HG02642 (cell line): ENCODE measurements around the gene LRRC27.
"Not testable (repeated sequence)": the region's sequence is repeated elsewhere in the genome, so short reads cannot be mapped to it uniquely, and the experiment has no call there.

Experiments used
- ATAC-seq: cut with Tn5 transposase; IDR thresholded peaks from one replicate; pipeline ENCODE4 v1.9.1; 2021; ENCODE audit warnings: mild to moderate bottlenecking; ENCODE audit not compliant: unreplicated experiment, poor library complexity

Gene LRRC27

GRCh38 chr10:132313865-132314264 is 18.1 kb upstream of the LRRC27 start:
- no peak for ATAC-seq

DNA sequence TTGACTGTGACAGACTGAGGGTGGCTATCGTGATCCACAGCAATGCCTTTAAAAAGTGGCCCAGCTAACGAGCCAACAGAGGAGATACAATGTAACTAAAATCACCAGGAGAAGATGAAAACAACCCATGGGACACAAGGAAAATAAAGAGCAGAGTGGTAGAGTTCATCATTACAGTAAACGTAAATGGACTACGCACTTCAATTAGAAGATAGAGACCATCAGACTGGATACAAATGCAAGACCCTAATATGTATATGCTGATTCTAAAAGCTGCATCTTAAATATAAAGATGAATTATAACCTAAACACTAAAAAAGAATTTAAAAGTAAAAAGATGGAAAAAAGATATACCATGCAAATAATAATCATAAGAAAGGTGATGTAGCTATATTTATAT is 17.7 kb upstream of the LRRC27 start:
- no peak for ATAC-seq

- not testable (repeated sequence) for ATAC-seq
Measured at GRCh38 chr10:132314881-132315280, 17.1 kb upstream of the LRRC27 start.

GRCh38 chr10:132316133-132316532 is 15.9 kb upstream of the LRRC27 start:
- ATAC-seq: no peak

GRCh38 chr10:132317477-132317876 is 14.5 kb upstream of the LRRC27 start:
- ATAC-seq: not testable (repeated sequence)

DNA sequence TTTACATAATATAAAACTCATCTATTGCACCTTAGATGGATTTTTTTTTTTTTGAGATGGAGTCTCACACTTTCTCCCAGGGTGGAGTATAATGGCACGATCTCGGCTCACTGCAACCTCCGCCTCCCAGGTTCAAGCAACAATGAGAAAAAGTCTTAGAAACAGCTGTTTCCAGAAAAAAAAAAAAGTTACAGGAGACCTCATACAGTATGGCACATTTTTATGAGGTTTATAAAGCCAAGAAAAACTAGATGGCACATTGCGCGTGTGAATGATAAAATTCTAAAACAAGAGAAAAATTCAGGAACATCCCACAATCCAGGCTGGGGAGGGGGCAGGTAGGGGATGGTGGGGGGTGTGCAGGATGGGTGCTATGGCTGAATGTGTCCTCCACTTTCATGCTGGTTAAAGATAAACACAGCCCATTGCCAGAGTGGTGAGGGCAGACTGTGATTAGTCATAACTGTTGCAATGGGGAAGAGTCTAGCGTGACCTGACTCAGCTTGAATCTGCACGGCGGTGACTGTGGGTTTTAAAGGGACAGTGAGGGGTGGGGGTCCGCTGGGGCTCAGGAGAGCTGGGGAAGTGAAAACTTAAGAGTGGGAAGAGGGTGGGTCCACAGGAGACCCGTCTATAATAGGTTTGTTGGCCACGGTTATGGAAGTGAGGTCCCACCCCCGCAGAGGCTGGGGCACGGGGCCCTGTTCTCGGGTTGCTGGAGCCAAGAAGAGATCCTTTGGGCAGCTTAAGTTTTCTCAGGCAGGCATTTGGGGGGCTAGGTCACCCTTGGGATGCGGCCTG is 11.9 kb upstream of the LRRC27 start:
- ATAC-seq: peak; percentile 95

GRCh38 chr10:132320654-132321469 is 11.1 kb upstream of the LRRC27 start:
- ATAC-seq: peak; percentile 9

GRCh38 chr10:132321726-132322125 is 10.3 kb upstream of the LRRC27 start:
- ATAC-seq: no peak

DNA sequence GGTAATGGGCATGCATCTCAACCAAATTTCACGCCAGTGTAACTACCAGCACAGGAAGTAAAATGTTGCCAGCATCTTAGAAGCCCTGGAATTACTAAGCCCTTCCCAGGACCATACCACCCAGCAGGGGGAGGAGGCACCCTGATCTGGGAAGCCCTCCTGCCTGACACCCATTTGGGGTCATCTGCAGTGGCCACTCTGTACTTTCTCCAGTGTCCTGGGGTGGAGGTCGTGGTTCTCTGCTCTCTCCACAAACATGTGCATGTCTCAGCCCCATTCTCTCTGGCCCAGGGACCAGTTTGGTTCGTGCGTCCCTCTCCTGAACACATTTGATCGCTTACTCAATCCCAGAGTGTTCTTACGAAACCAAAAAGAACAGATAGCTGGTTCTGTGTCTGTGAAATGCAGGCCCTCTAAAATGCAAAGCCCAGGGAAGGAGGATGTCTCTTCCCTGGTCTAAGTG is 9.4 kb upstream of the LRRC27 start:
- ATAC-seq: no peak

GRCh38 chr10:132324186-132324585 is 7.8 kb upstream of the LRRC27 start:
- no peak for ATAC-seq

DNA sequence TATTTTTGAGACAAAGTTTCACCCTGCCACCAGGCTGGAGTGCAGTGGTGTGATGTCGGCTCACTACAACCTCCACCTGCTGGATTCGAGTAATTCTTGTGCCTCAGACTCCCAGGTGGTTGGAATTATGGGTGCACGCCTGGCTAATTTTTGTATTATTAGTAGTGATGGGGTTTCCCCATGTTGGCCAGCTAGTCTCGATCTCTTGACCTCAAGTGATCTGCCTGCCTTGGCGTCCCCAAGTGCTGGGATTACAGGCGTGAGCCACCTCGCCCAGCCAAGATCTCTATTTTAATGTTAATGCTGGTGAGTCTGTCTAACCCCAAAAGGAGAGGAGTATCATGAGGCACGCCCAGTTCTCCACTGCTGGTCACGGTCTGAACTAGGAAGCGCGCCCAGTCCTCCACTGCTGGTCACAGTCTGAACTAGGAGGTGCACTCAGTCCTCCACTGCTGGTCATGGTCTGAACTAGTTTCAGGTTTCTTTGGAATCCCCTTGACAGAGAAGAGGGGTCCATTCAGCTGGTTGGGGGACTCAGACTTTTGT is 5.6 kb upstream of the LRRC27 start:
- peak; percentile 40 for ATAC-seq

- ATAC-seq: no peak
Measured at GRCh38 chr10:132326925-132327324, 5.1 kb upstream of the LRRC27 start.

DNA sequence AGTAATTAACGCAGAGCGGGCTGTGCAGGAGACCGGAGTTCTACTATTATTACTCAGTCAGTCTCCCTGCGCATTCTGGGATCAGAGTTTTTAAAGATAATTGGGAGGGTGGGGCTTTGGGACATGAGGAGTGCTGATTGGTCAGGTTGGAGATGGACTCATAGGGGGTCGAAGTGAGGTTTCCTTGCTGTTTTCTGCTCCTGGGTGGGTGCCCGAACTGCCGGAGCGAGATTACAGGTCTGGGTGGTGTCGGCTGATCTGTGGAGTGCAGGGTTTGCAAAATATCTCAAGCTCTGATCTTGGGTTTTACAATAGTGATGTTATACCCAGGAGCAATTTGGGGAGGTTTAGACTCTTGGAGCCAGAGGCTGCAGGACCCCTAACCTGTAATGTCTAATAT is 3.9 kb upstream of the LRRC27 start:
- ATAC-seq: no peak

DNA sequence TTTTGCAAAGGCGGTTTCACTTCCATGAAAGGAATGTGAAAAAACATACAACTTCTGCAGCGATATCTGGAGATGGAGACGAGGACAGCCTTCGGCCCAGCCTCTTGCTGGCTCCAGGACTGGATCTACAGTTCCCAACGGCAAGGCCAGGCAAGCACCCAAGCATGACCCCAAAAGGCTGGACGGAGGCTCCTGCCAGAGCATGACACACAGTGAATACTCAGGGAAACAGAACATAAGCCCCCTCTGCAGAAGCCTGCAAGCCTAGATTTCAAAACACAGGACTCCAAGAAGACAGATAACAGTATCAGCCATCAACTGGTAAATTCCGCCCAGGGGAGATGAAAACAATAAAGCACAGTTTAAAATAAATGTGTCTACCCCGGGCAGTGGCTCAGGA is 3.3 kb upstream of the LRRC27 start:
- ATAC-seq: no peak

DNA sequence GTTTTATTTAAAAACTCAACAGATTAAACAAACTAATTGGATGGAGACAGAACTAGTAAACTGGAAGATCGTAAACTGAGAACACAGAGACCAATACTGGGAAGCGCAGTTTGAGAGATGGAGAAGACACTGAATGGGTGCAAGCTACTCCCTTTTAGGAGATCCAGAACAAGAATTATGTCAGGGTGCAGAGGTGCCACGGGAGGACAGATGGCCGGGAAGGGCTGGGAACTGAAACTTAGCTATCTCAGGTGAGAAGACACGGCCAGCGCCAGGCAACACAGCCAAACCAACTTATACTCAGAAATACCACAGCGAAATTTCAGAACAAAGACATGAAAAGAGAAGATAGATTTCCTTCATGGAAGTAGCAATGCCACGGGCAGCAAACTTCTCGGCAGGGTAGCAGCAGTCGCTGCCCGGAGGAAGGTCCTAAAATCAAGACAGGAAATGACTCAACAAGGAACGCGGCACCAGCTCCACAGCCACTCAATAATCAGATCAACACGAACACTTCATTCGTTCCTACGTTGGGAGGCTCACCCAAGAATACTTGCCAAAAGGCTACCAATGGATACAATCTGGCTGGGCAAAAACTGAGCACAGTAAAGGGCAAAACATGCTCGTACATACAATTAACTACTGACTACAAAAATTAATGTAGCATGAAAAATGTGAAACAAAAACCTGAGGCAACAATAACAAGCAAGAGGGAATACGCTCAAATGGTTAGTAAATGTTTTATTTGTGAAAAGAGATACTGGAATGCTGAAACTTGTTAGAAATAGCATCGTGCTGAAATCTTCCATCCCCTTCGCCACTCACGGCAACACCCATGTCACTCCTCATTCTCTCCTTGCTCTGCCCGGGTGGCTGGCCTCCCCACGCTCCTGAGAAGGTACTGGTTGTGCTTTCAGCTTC is 2.2 kb upstream of the LRRC27 start:
- no peak for ATAC-seq

DNA sequence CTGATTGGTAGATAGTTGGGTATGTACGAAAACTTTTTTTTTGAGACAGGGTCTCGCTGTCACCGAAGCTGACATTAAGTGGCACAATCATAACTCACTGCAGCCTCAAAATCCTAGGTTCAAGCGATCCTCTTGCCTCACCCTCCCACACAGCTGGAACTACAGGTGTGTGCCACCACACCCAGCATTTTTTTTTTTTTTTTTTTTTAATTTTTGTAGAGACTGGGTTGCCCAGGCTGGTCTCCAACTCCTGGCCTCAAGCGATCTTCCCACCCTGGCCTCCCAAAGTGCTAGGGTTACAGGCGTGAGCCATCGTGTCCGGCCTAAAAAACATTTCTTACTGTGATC is 1.5 kb upstream of the LRRC27 start:
- ATAC-seq: no peak

DNA sequence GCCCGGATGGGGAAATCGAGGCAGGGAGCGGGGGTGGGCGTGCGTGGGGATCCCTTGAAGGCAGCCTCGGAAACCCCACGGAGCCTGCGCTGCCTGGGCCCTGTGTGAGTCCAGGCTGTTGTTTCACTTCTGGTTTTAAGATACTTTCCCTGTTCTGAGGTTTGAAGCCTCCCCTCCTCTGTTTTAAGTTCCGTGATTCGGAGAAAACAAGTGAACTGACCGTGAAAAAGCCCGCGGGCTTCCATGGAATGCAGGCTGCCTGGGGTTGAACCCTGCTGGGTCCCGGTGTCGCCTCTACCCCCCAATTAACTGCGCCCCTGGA is 401 bp downstream of the LRRC27 start:
- peak; percentile 39 for ATAC-seq

DNA sequence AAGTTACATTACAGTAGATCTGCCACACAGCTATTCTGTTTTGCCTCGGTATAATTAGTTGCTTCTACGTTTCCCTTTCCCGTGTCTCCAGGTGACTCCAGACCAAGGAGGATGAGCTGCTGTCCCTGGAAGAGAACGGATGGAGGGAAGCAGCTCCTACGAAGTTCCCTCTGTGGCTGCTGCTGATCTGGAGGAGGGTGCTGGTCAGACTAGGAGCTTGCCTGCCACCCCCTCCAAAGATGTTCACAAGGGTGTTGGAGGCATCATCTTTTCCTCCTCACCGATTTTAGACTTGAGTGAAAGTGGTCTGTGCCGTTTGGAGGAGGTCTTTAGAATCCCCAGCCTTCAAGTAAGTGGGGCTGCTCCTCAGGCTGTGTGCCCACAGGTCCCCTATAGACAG is 1.4 kb downstream of the LRRC27 start:
- no peak for ATAC-seq

DNA sequence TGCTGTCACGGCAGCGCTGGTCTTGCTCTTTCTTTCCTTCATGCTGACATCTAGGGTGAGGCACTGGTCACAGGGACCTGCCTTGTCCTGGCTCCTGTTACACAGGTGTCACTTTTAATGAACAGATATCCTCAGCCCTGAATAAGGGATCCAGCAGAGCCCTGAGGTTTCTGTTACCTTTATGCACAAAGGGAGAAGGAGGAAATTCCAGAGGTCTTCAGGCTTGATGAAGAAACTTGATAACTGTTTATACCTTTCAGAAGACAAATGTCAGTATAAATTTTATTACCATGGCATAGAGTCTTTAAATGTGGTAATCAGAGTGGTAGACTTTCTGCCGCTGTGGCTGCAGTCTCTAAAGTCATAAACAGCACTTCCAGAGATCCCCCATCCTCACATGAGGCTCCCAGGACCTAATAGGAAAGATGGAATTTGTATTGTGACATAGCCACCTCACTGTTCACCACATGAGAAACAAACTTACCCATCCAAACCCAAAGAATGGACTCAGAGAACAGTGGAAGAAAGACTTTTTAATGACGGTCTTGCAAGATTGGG is 2.7 kb downstream of the LRRC27 start:
- ATAC-seq: no peak
